ENCODE results near the gene PLAC1. TPM values are rescaled to one million over a fixed set of nuclear protein-coding genes. Genes with fewer than 3 reads are reported as not detected.
A peak's percentile ranks its signal among the peaks of the same experiment; 100 is the strongest.

Gene PLAC1
- total RNA-seq, 1 donor from 2014 or later: 1.3 TPM

- DNase-seq (ENCODE audit: low read depth): peak; percentile 82
- Histone ChIP-seq H3K4me3 (ENCODE audit: low read depth, low read length) (no peak overlapping the region), H3K36me3 (ENCODE audit: control insufficient read depth, insufficient read depth, low read length) (no peaks in the 10 kb centered on the region), H3K27me3 (ENCODE audit: control insufficient read depth, insufficient read depth, low read length) (no peaks in the 10 kb centered on the region)
- no peak for FAIRE-seq
- TF ChIP-seq, protein P1, sequence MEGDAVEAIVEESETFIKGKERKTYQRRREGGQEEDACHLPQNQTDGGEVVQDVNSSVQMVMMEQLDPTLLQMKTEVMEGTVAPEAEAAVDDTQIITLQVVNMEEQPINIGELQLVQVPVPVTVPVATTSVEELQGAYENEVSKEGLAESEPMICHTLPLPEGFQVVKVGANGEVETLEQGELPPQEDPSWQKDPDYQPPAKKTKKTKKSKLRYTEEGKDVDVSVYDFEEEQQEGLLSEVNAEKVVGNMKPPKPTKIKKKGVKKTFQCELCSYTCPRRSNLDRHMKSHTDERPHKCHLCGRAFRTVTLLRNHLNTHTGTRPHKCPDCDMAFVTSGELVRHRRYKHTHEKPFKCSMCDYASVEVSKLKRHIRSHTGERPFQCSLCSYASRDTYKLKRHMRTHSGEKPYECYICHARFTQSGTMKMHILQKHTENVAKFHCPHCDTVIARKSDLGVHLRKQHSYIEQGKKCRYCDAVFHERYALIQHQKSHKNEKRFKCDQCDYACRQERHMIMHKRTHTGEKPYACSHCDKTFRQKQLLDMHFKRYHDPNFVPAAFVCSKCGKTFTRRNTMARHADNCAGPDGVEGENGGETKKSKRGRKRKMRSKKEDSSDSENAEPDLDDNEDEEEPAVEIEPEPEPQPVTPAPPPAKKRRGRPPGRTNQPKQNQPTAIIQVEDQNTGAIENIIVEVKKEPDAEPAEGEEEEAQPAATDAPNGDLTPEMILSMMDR (IDR thresholded peaks at IDR 0.05; ENCODE audit: insufficient read depth, low read length, severe bottlenecking): no peak
Observed at GRCh38 chrX:134572816-134573682, 85.2 kb downstream of the PLAC1 start.

GRCh38 chrX:134571796-134572195, 86.5 kb downstream of the PLAC1 start:
- H3K4me3 ChIP-seq (ENCODE audit: low read depth, low read length): no peak overlapping the region
- DNase-seq (ENCODE audit: low read depth) (no peak), FAIRE-seq (no peak)
- TF ChIP-seq, protein P1 (IDR thresholded peaks at IDR 0.05; ENCODE audit: insufficient read depth, low read length, severe bottlenecking): no peak
- H3K27me3 ChIP-seq (ENCODE audit: control insufficient read depth, insufficient read depth, low read length): no peaks in the 10 kb centered on the region
- no peaks in the 10 kb centered on the region for H3K36me3 ChIP-seq (ENCODE audit: control insufficient read depth, insufficient read depth, low read length)

DNA sequence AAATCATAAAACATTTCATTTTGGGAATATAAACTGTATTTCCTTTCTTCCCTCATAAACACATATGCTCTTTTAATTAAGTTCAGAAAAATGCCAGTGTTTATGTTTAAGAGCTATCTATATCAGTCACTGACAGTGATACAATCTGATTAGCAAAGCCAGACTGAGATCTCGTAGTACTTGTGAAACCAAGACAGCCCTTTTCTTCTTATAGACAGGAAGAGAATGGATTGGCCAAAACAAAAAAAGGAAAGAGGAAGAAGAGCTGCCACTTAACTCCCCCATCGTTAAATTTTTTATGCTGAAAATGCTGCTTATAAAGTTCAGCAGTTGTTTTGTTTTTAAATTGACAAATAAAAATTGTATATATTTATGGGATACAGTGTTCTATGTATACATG, 87.4 kb downstream of the PLAC1 start:
- FAIRE-seq: no peak

DNA sequence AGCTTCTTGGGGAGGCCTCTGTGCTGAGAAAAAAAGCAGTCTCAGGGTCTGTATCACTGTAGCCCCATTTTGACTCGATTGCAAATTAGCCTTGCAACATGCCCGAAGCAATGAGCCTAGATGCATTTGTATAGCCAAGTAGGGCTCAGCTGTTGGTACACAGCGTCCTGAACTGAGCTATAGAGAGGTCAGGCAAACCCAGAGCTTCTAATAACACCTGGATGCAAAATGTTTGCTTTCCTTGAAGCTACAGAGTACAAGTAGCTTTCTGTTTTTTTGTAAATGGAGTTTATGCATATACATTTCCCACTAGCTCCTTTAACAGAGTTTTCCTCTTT, 87.8 kb downstream of the PLAC1 start:
- no peak for FAIRE-seq
- no peak for DNase-seq (ENCODE audit: low read depth)
- H3K27me3 ChIP-seq (ENCODE audit: control insufficient read depth, insufficient read depth, low read length): no peaks in the 10 kb centered on the region

More for the DNA sequence above, 87.4 kb downstream of the PLAC1 start:
- Histone ChIP-seq H3K27me3 (ENCODE audit: control insufficient read depth, insufficient read depth, low read length) (no peaks in the 10 kb centered on the region), H3K36me3 (ENCODE audit: control insufficient read depth, insufficient read depth, low read length) (no peaks in the 10 kb centered on the region), H3K4me3 (ENCODE audit: low read depth, low read length) (no peak overlapping the region)
- TF ChIP-seq, protein P1 (IDR thresholded peaks at IDR 0.05; ENCODE audit: insufficient read depth, low read length, severe bottlenecking): no peak
- DNase-seq (ENCODE audit: low read depth): no peak

GRCh38 chrX:134569306-134569705, 89.0 kb downstream of the PLAC1 start:
- TF ChIP-seq, protein P1 (IDR thresholded peaks at IDR 0.05; ENCODE audit: insufficient read depth, low read length, severe bottlenecking): no peak
- Histone ChIP-seq H3K27me3 (ENCODE audit: control insufficient read depth, insufficient read depth, low read length) (no peaks in the 10 kb centered on the region), H3K4me3 (ENCODE audit: low read depth, low read length) (no peak overlapping the region), H3K36me3 (ENCODE audit: control insufficient read depth, insufficient read depth, low read length) (no peaks in the 10 kb centered on the region)
- no peak for DNase-seq (ENCODE audit: low read depth)
- no peak for FAIRE-seq

More for the DNA sequence above, 87.8 kb downstream of the PLAC1 start:
- no peak overlapping the region for H3K4me3 ChIP-seq (ENCODE audit: low read depth, low read length)
- TF ChIP-seq, protein P1 (IDR thresholded peaks at IDR 0.05; ENCODE audit: insufficient read depth, low read length, severe bottlenecking): no peak
- H3K36me3 ChIP-seq (ENCODE audit: control insufficient read depth, insufficient read depth, low read length): no peaks in the 10 kb centered on the region

All from bronchial epithelial cell (primary cell).